ENCODE data around the gene MYO9B. TPM values are rescaled to one million over a fixed set of nuclear protein-coding genes. Genes with fewer than 3 reads are reported as not detected.

Gene MYO9B
- total RNA-seq: 41.6 and 45.3 TPM in 2 replicates

GRCh38 chr19:17075035-17075863, at the start of gene MYO9B, which contains the start of gene HAUS8:
TSS of gene MYO9B (plus strand) at chr19:17075777. CDS start at chr19:17101718, 25,941 bp downstream.
TSS of gene HAUS8 (minus strand) at chr19:17075452. CDS start at chr19:17075422, 30 bp downstream.

GRCh38 chr19:17026706-17027534, 48.7 kb upstream of the MYO9B start, which contains the start of gene CPAMD8:
TSS of gene CPAMD8 (minus strand) at chr19:17026810. CDS start at chr19:17026642, 168 bp downstream.

GRCh38 chr19:17215127-17215971, 139.8 kb downstream of the MYO9B start, which contains the start of gene USE1:
TSS of gene USE1 (plus strand) at chr19:17215357. CDS start at chr19:17215406, 49 bp downstream.

GRCh38 chr19:17226002-17226933, 150.7 kb downstream of the MYO9B start, which contains the start of gene OCEL1:
TSS of gene OCEL1 (plus strand) at chr19:17226226. CDS start at chr19:17226248, 22 bp downstream.

GRCh38 chr19:17245535-17245984, 170.0 kb downstream of the MYO9B start, which contains the start of gene NR2F6:
TSS of gene NR2F6 (minus strand) at chr19:17245919. CDS start at chr19:17245220, 699 bp downstream.

Other genes starting within 250 kb of the MYO9B start
- gene SIN3B, start 246.4 kb upstream of the MYO9B start, total RNA-seq: 18.6 and 28.2 TPM in 2 replicates
- gene F2RL3, start 186.8 kb upstream of the MYO9B start, total RNA-seq: 0.09 TPM in 1 of 2 replicates, not detected in the other
- 0.47 and 0.69 TPM in 2 replicates for gene CPAMD8, start 49.0 kb upstream of the MYO9B start, total RNA-seq
- 0.79 and 0.94 TPM in 2 replicates for gene HAUS8, start 325 bp upstream of the MYO9B start, total RNA-seq
- 26.0 and 39.9 TPM in 2 replicates for gene USE1, start 139.6 kb downstream of the MYO9B start, total RNA-seq
- 0.94 and 2.2 TPM in 2 replicates for gene OCEL1, start 150.4 kb downstream of the MYO9B start, total RNA-seq
- 22.4 and 24.0 TPM in 2 replicates for gene NR2F6, start 170.1 kb downstream of the MYO9B start, total RNA-seq
- gene USHBP1, start 189.0 kb downstream of the MYO9B start, total RNA-seq: not detected in 2 replicates
- 90.1 and 101 TPM in 2 replicates for gene BABAM1, start 191.7 kb downstream of the MYO9B start, total RNA-seq
- gene ANKLE1, start 206.1 kb downstream of the MYO9B start, total RNA-seq: 0.16 and 0.17 TPM in 2 replicates
- gene ABHD8, start 227.6 kb downstream of the MYO9B start, total RNA-seq: 8.7 and 10.6 TPM in 2 replicates
- gene MRPL34, start 230.1 kb downstream of the MYO9B start, total RNA-seq: 17.3 and 29.0 TPM in 2 replicates
- gene DDA1, start 233.8 kb downstream of the MYO9B start, total RNA-seq: 16.5 TPM in 2 replicates

Data from bronchial smooth muscle cell (primary cell).